ENCODE results near the gene RGS7. TPM values are rescaled to one million over a fixed set of nuclear protein-coding genes. Genes with fewer than 3 reads are reported as not detected.

Gene RGS7
- total and polyA plus RNA-seq, 10 of the 15 experiments (the other 5 are each of a cell fraction or from before 2014, with no cell fraction given), result not detected

- no peak for ATAC-seq
- SMC1A ChIA-PET (ENCODE audit: uncharacterized antibody, unreplicated experiment), result no interaction called here
- no peak for FAIRE-seq
- TF ChIP-seq ZNF24 (IDR thresholded peaks at IDR 0.05), result no peak
- no peak for TF ChIP-seq POLR2AphosphoS2 (IDR thresholded peaks at IDR 0.05; ENCODE audit: low read depth, low read length)
- no peak for TF ChIP-seq JUND (IDR thresholded peaks at IDR 0.05; ENCODE audit: low read depth, low read length)
- TF ChIP-seq NR2F1 (conservative IDR thresholded peaks at IDR 0.05), result no peak
- no peak for TF ChIP-seq REST (IDR thresholded peaks at IDR 0.05; ENCODE audit: low read depth, low read length)
- no peak for TF ChIP-seq IRF4 (IDR thresholded peaks at IDR 0.05; ENCODE audit: low read depth, low read length)
- TF ChIP-seq JUNB (IDR thresholded peaks at IDR 0.05), result no peak
- no peak for TF ChIP-seq TARDBP (IDR thresholded peaks at IDR 0.05; ENCODE audit: borderline replicate concordance)
- no peak for TF ChIP-seq BCL11A (IDR thresholded peaks at IDR 0.05; ENCODE audit: low read depth, low read length)
- Histone ChIP-seq H3K9me3 (replicated peaks; ENCODE audit: control insufficient read depth, insufficient read depth, low read length) (no peaks in the 10 kb centered on the region), H3K36me3 (ENCODE audit: control insufficient read depth in 2 of 2, insufficient read depth in 2 of 2, low read length in 1 of 2) (no peaks in the 10 kb centered on the region), H3K4me2 (ENCODE audit: control insufficient read depth, insufficient read depth) (no peak overlapping the region), H2AFZ (ENCODE audit: control insufficient read depth, low read depth, low read length) (no peak overlapping the region), H3K4me1 (ENCODE audit: control insufficient read depth, insufficient read depth, low read length) (no peaks in the 10 kb centered on the region), H3K79me2 (ENCODE audit: control insufficient read depth, insufficient read depth, low read length) (no peaks in the 10 kb centered on the region), H4K20me1 (ENCODE audit: control insufficient read depth, insufficient read depth) (no peaks in the 10 kb centered on the region), H3K27me3 (replicated peaks in 1 of 2; ENCODE audit: control insufficient read depth in 2 of 2, insufficient read depth in 2 of 2, low read length in 1 of 2) (no peaks in the 10 kb centered on the region), H3K4me3 (no peak overlapping the region), H3K27ac (ENCODE audit: control insufficient read depth, insufficient read depth) (no peak overlapping the region), H3K9ac (ENCODE audit: control insufficient read depth, insufficient read depth, low read length) (no peak overlapping the region)
- in situ Hi-C loops (cut with MboI) (no loop called here), intact Hi-C loops (cut with micrococcal nuclease; ENCODE audit: unreplicated experiment) (no loop called here)
- RAD21 ChIA-PET (ENCODE audit: unreplicated experiment), result no interaction called here
- no peak for DNase-seq (ENCODE audit: low read depth, low spot score)
- CTCF ChIA-PET, result no interaction called here
- WGBS (ENCODE audit: insufficient coverage, insufficient replicate concordance, low lambda C conversion rate, missing lambda C conversion rate), result 10% methylated on average over 4 of the region's 4 CpGs
- POLR2A ChIA-PET, result no interaction called here
- no TSS peak for BruUV-seq (replicated peaks)
Measured at GRCh38 chr1:241274693-241275092, 82.3 kb downstream of the RGS7 start.

All from GM12878 (cell line).